Neuronal stem cell (in vitro differentiated cells): ENCODE results near the gene ZNF324.
A peak's percentile ranks its signal among the peaks of the same experiment; 100 is the strongest.

Experiments used
- DNase-seq: peaks from one replicate; pipeline ENCODE4 v3.0.0-alpha.2; 2013; ENCODE audit warnings: low spot score
- H2AFZ ChIP-seq: one replicate; pipeline ENCODE4 v1.6.1; 2013; ENCODE audit warnings: mild to moderate bottlenecking, low read length, inconsistent platforms
- H2AK5ac ChIP-seq: 2 replicates; pipeline ENCODE4 v1.6.1; 2013; ENCODE audit warnings: low read depth, mild to moderate bottlenecking, inconsistent platforms, low read length, moderate library complexity, mixed read lengths
- H2BK120ac ChIP-seq: 2 replicates; pipeline ENCODE4 v1.6.1; 2013; ENCODE audit warnings: low read depth, mild to moderate bottlenecking, inconsistent platforms, low read length, moderate library complexity, mixed read lengths
- H2BK12ac ChIP-seq: one replicate; pipeline ENCODE4 v1.6.1; 2013; ENCODE audit warnings: low read length, inconsistent platforms
- H2BK15ac ChIP-seq: 2 replicates; pipeline ENCODE4 v1.6.1; 2013; ENCODE audit warnings: mild to moderate bottlenecking, low read length, inconsistent platforms, mixed read lengths
- H2BK5ac ChIP-seq: one replicate; pipeline ENCODE4 v1.6.1; 2013; ENCODE audit warnings: inconsistent platforms, mild to moderate bottlenecking, low read length, moderate library complexity
- H3K14ac ChIP-seq: one replicate; pipeline ENCODE4 v1.6.1; 2013; ENCODE audit warnings: low read length, inconsistent platforms
- H3K18ac ChIP-seq: 2 replicates; pipeline ENCODE4 v1.6.1; 2013; ENCODE audit warnings: low read length, inconsistent platforms
- H3K23ac ChIP-seq: 2 replicates; pipeline ENCODE4 v1.6.1; 2013; ENCODE audit warnings: low read depth, mild to moderate bottlenecking, mixed read lengths, low read length, inconsistent platforms; ENCODE audit not compliant: poor library complexity
- H3K27ac ChIP-seq: replicated peaks from 3 replicates; pipeline ENCODE4 v1.5.1; 2013; ENCODE audit warnings: low read length, inconsistent platforms
- H3K27me3 ChIP-seq, 3 experiments: 2 replicates each; pipeline ENCODE4 v1.6.1; 2013; ENCODE audit warnings: low read length in 3 of 3, mild to moderate bottlenecking in 2 of 3, inconsistent platforms in 1 of 3, low read depth in 1 of 3, mixed read lengths in 1 of 3, moderate library complexity in 1 of 3; ENCODE audit not compliant: control insufficient read depth in 3 of 3, insufficient read depth in 3 of 3
- H3K36me3 ChIP-seq, 2 donors: replicated peaks in 1 of 2; 2 replicates each; pipeline ENCODE4 v1.6.1; 2013; ENCODE audit warnings: low read length in 2 of 2; ENCODE audit not compliant: control insufficient read depth in 2 of 2, insufficient read depth in 2 of 2
- H3K4ac ChIP-seq: 2 replicates; pipeline ENCODE4 v1.6.1; 2013; ENCODE audit warnings: inconsistent platforms, mild to moderate bottlenecking, low read length, moderate library complexity
- H3K4me1 ChIP-seq, 2 donors: 1 replicate in 1 of 2; 2 replicates in 1 of 2; pipeline ENCODE4 v1.6.1; 2013; ENCODE audit warnings: low read length in 2 of 2, low read depth in 1 of 2; ENCODE audit not compliant: control insufficient read depth in 2 of 2, insufficient read depth in 1 of 2
- H3K4me2 ChIP-seq: one replicate; pipeline ENCODE4 v1.6.1; 2013; ENCODE audit warnings: mild to moderate bottlenecking, low read length, inconsistent platforms; ENCODE audit not compliant: insufficient read depth, poor library complexity, severe bottlenecking
- H3K4me3 ChIP-seq, 2 donors: 2 replicates each; pipeline ENCODE4 v1.5.1; 2013; ENCODE audit warnings: low read length in 2 of 2, mild to moderate bottlenecking in 2 of 2, inconsistent platforms in 1 of 2, moderate library complexity in 1 of 2
- H3K79me1 ChIP-seq: one replicate; pipeline ENCODE4 v1.6.1; 2013; ENCODE audit warnings: low read depth, mild to moderate bottlenecking, inconsistent platforms, low read length, moderate library complexity
- H3K9ac ChIP-seq: one replicate; pipeline ENCODE4 v1.6.1; 2013; ENCODE audit warnings: mild to moderate bottlenecking, low read depth, low read length, inconsistent platforms; ENCODE audit not compliant: poor library complexity
- H3K9me3 ChIP-seq, 2 donors: replicated peaks in 1 of 2; 2 replicates each; pipeline versions ENCODE3 to v1.6.1; 2013; ENCODE audit warnings: low read length in 2 of 2, mild to moderate bottlenecking in 2 of 2, inconsistent platforms in 1 of 2, low read depth in 1 of 2, mixed read lengths in 1 of 2, moderate library complexity in 1 of 2; ENCODE audit not compliant: control insufficient read depth in 2 of 2, insufficient read depth in 1 of 2
- H4K8ac ChIP-seq: one replicate; pipeline ENCODE4 v1.6.1; 2013; ENCODE audit warnings: low read depth, mild to moderate bottlenecking, inconsistent platforms, low read length, moderate library complexity
- H4K91ac ChIP-seq: one replicate; pipeline ENCODE4 v1.6.1; 2013; ENCODE audit warnings: low read length, low read depth, mild to moderate bottlenecking, inconsistent platforms; ENCODE audit not compliant: poor library complexity
- WGBS, 2 donors: extraction: QIAGEN DNeasy Blood & Tissue Kit; methylation state at CpG; one replicate each; pipeline ENCODE4 v1.1.7; 2013; ENCODE audit warnings: missing lambda C conversion rate in 2 of 2, mixed read lengths in 1 of 2; ENCODE audit not compliant: insufficient read length in 2 of 2, insufficient replicate concordance in 1 of 2; ENCODE audit errors: extremely low coverage in 2 of 2; 5-methylcytosine and 5-hydroxymethylcytosine counted together

Gene ZNF324

GRCh38 chr19:58511353-58512208 lies 44.7 kb downstream of the ZNF324 start, which contains the start of gene SLC27A5:
Gene SLC27A5, minus strand, starts transcription at chr19:58511992. Its CDS starts 37 bp downstream, at chr19:58511955.
- no CpG with 5 or more reads among the region's 25 CpGs for WGBS, 2 donors
- peak within 1 kb of the TSS; percentile 56 for H2AK5ac ChIP-seq
- H3K27ac ChIP-seq = no peak within 1 kb of the TSS
- H4K91ac ChIP-seq = no peak within 1 kb of the TSS
- H2BK5ac ChIP-seq = no peak within 1 kb of the TSS
- no peak within 1 kb of the TSS for H3K4me2 ChIP-seq
- H2BK120ac ChIP-seq = no peak within 1 kb of the TSS
- H3K9me3 ChIP-seq = no peaks in the 10 kb centered on the region
- H3K9ac ChIP-seq = peak within 1 kb of the TSS; percentile 30
- no peak within 1 kb of the TSS for H2BK12ac ChIP-seq
- H3K4me1 ChIP-seq = peaks cover 0 to 9% of the 10 kb centered on the region in 2 donors
- no peak within 1 kb of the TSS for H2BK15ac ChIP-seq
- DNase-seq = no peak
- H3K23ac ChIP-seq = peak within 1 kb of the TSS; percentile 67
- peak within 1 kb of the TSS in 1 of 2 donors; percentile 14 for H3K4me3 ChIP-seq
- H2AFZ ChIP-seq = no peak within 1 kb of the TSS
- H3K36me3 ChIP-seq = peaks cover 16 to 36% of the 10 kb centered on the region in 2 donors
- H3K79me1 ChIP-seq = peaks cover under 1% of the 10 kb centered on the region
- H3K14ac ChIP-seq = peak within 1 kb of the TSS; percentile 56
- peak within 1 kb of the TSS; percentile 45 for H3K4ac ChIP-seq
- peak within 1 kb of the TSS; percentile 43 for H4K8ac ChIP-seq
- H3K27me3 ChIP-seq = no peaks in the 10 kb centered on the region
- no peak within 1 kb of the TSS for H3K18ac ChIP-seq

GRCh38 chr19:58513213-58513693 lies 46.4 kb downstream of the ZNF324 start:
- H4K8ac ChIP-seq = no peak overlapping the region
- no peak overlapping the region for H3K4ac ChIP-seq
- H4K91ac ChIP-seq = no peak overlapping the region
- H3K4me1 ChIP-seq = peaks cover 4 to 12% of the 10 kb centered on the region in 2 donors
- DNase-seq = no peak
- H3K36me3 ChIP-seq = peaks cover 24 to 47% of the 10 kb centered on the region in 2 donors
- H2AFZ ChIP-seq = no peak overlapping the region
- no peak overlapping the region for H2BK15ac ChIP-seq
- no peak overlapping the region for H3K4me2 ChIP-seq
- no peaks in the 10 kb centered on the region for H3K9me3 ChIP-seq
- no peak overlapping the region for H2BK120ac ChIP-seq
- H3K4me3 ChIP-seq = no peak overlapping the region
- H2BK5ac ChIP-seq = no peak overlapping the region
- peak overlapping the region; percentile 85 for H3K23ac ChIP-seq
- peak overlapping the region; percentile 96 for H2AK5ac ChIP-seq
- H3K14ac ChIP-seq = no peak overlapping the region
- WGBS, 2 donors = no CpG with 5 or more reads among the region's 10 CpGs
- H2BK12ac ChIP-seq = no peak overlapping the region
- H3K9ac ChIP-seq = no peak overlapping the region
- peaks cover 13% of the 10 kb centered on the region for H3K79me1 ChIP-seq
- H3K27ac ChIP-seq = no peak overlapping the region
- H3K18ac ChIP-seq = no peak overlapping the region
- no peaks in the 10 kb centered on the region for H3K27me3 ChIP-seq

GRCh38 chr19:58513694-58514563 lies 47.0 kb downstream of the ZNF324 start:
- Histone ChIP-seq H3K4me3 (peak overlapping the region in 1 of 2 donors; percentile 80), H4K91ac (no peak overlapping the region), H2AFZ (no peak overlapping the region), H3K4ac (peak overlapping the region; percentile 26), H3K27me3 (no peaks in the 10 kb centered on the region), H3K14ac (no peak overlapping the region), H2BK5ac (peak overlapping the region; percentile 8), H3K9me3 (no peaks in the 10 kb centered on the region), H3K4me1 (peaks cover 8 to 17% of the 10 kb centered on the region in 2 donors), H3K4me2 (peak overlapping the region; percentile 54), H2BK12ac (no peak overlapping the region), H3K23ac (peak overlapping the region; percentile 94), H3K18ac (peak overlapping the region; percentile 84), H4K8ac (peak overlapping the region; percentile 95), H2BK120ac (no peak overlapping the region), H3K36me3 (peaks cover 24 to 47% of the 10 kb centered on the region in 2 donors), H2AK5ac (peak overlapping the region; percentile 96), H3K27ac (no peak overlapping the region), H3K79me1 (peaks cover 14% of the 10 kb centered on the region), H2BK15ac (no peak overlapping the region), H3K9ac (peak overlapping the region; percentile 86)
- WGBS, 2 donors = no CpG with 5 or more reads among the region's 66 CpGs
- peak; percentile 89 for DNase-seq
